Pancreas (tissue), 10 donors: ENCODE data around the gene HSD3B1. TPM values are rescaled to one million over a fixed set of nuclear protein-coding genes. Genes with fewer than 3 reads are reported as not detected.

Experiments used
- ATAC-seq, 4 donors: fragments of 200-7000 bp; cut with Tn5 transposase; one replicate each; pipeline versions ENCODE4 v1.8.0 to v1.9.1; 2020; ENCODE audit warnings: mild to moderate bottlenecking in 4 of 4, moderate library complexity in 4 of 4
- DNase-seq, 6 donors: peaks; one replicate each; pipeline ENCODE4 v3.0.0-alpha.2; 2020
- FAIRE-seq: peaks from 2 replicates; lab custom pipeline; 2012; peaks lifted over from hg19 to GRCh38; lab: Jason Lieb, UNC
- H3K27ac ChIP-seq, 4 donors: fragments of 200-600 bp; sonication (generic); 1 replicate in 3 of 4; 2 replicates in 1 of 4; pipeline versions ENCODE4 v1.5.0 to v1.8.0; 2020
- H3K27me3 ChIP-seq, 4 donors: fragments of 200-600 bp; one replicate each; pipeline ENCODE4 v1.8.0; 2021
- H3K36me3 ChIP-seq, 3 donors: fragments of 200-600 bp; sonication (generic) in 1 of 3; one replicate each; pipeline versions ENCODE4 v1.5.0 to v1.8.0; 2020 to 2021
- H3K4me1 ChIP-seq, 3 donors: fragments of 200-600 bp; one replicate each; pipeline ENCODE4 v1.8.0; 2021
- H3K4me3 ChIP-seq, 4 donors: fragments of 200-600 bp; sonication (generic) in 2 of 4; one replicate each; pipeline versions ENCODE4 v1.5.0 to v1.8.0; 2020 to 2021
- H3K9me3 ChIP-seq, 4 donors: fragments of 200-600 bp; one replicate each; pipeline ENCODE4 v1.8.0; 2021
- CTCF ChIP-seq, 4 donors: fragments of 200-600 bp; sonication (generic) in 3 of 4; IDR thresholded peaks; one replicate each; pipeline versions ENCODE4 v1.5.0 to v1.8.0; 2021; ENCODE audit warnings: antibody characterized with exemption in 4 of 4
- WGBS, 2 donors: extraction: QIAGEN DNeasy Blood & Tissue Kit; methylation state at CpG; one replicate each; pipeline ENCODE4 v1.1.7; 2013; 5-methylcytosine and 5-hydroxymethylcytosine counted together
- intact Hi-C, 3 donors: fragments of 100-400 bp; cut with DNase I; formaldehyde crosslinking; loops; one replicate each; pipeline versions ENCODE4 v1.11.1 to v1.14.2; 2022
- polyA plus RNA-seq, 2 donors: library from polyadenylated mRNA; stranded (reverse); fragments of 200-250 nt; gene quantifications; one replicate each; pipeline ENCODE4 v1.2.3, GENCODE V29; 2013
- total RNA-seq, 6 donors: library from RNA; stranded (reverse); fragmentation: NEBNext Ultra II Directional in 4 of 6; extraction: Animal tissue kit (Norgen Biotek cat#: 25700) in 4 of 6; gene quantifications; one replicate each; pipeline versions ENCODE4 v1.2.1 to v1.2.4, GENCODE V29; 2021 to 2023
- donor health status: healthy with polysubstance abuse.
- donor health status: DM: no; HTN: no; CAD: no; lungs with moderate emphysema.
- donor health status: DM: no; HTN: no; CAD: no.
- donor health status: control.
- donor health status: control.
- donor health status: Bipolar disorder and iron deficiency.
- donor health status: DM: yes; HTN: yes; CAD: no.
- donor health status: DM: no; HTN: no; CAD: no.
- donor health status: DM: no; HTN: no; CAD: no.
- donor health status: DM: yes; HTN: yes; CAD: no.

Gene HSD3B1
- total RNA-seq (not detected), polyA plus RNA-seq (not detected)

- DNase-seq, result no peak
- Histone ChIP-seq H3K36me3 (no peaks in the 10 kb centered on the region), H3K4me3 (no peak within 1 kb of the TSS), H3K4me1 (no peaks in the 10 kb centered on the region), H3K9me3 (no peaks in the 10 kb centered on the region), H3K27ac (no peak within 1 kb of the TSS), H3K27me3 (no peaks in the 10 kb centered on the region)
- no peak for FAIRE-seq
- no peak for ATAC-seq
- TF ChIP-seq CTCF (IDR thresholded peaks at IDR 0.05), result no peak
- 77 to 84% methylated on average over 1 of the region's 1 CpG for WGBS, 2 donors
- intact Hi-C loops, result no loop called here
Observed at GRCh38 chr1:119506941-119507340, at the start of gene HSD3B1. TSS of gene HSD3B1 (plus strand) at chr1:119507210. CDS start at chr1:119507477, 267 bp downstream.

GRCh38 chr1:119462964-119463363 lies 44.0 kb upstream of the HSD3B1 start:
- no peak for FAIRE-seq
- WGBS, 2 donors, result 77 to 81% methylated on average over 2 of the region's 2 CpGs
- Histone ChIP-seq H3K36me3 (no peaks in the 10 kb centered on the region), H3K4me3 (no peak overlapping the region), H3K9me3 (no peaks in the 10 kb centered on the region), H3K27me3 (no peaks in the 10 kb centered on the region), H3K27ac (no peak overlapping the region), H3K4me1 (no peaks in the 10 kb centered on the region)
- intact Hi-C loops, result no loop called here
- no peak for ATAC-seq
- no peak for DNase-seq
- TF ChIP-seq CTCF (IDR thresholded peaks at IDR 0.05), result no peak

GRCh38 chr1:119463569-119463968 lies 43.4 kb upstream of the HSD3B1 start:
- ATAC-seq, result no peak
- no peak for FAIRE-seq
- no peaks in the 10 kb centered on the region for H3K4me1 ChIP-seq

GRCh38 chr1:119466445-119466844 lies 40.6 kb upstream of the HSD3B1 start:
- intact Hi-C loops, result no loop called here
- H3K27ac ChIP-seq, result no peak overlapping the region
- H3K27me3 ChIP-seq, result no peaks in the 10 kb centered on the region
- DNase-seq (no peak), FAIRE-seq (no peak), ATAC-seq (no peak)
- 69 to 70% methylated on average over 2 of the region's 2 CpGs for WGBS, 2 donors
- H3K4me3 ChIP-seq, result no peak overlapping the region
- H3K9me3 ChIP-seq, result no peaks in the 10 kb centered on the region
- no peak for TF ChIP-seq CTCF (IDR thresholded peaks at IDR 0.05)
- no peaks in the 10 kb centered on the region for H3K36me3 ChIP-seq
- H3K4me1 ChIP-seq, result no peaks in the 10 kb centered on the region

More at GRCh38 chr1:119463569-119463968, 43.4 kb upstream of the HSD3B1 start:
- no peak for TF ChIP-seq CTCF (IDR thresholded peaks at IDR 0.05)
- 63 to 75% methylated on average over 2 of the region's 2 CpGs for WGBS, 2 donors
- Histone ChIP-seq H3K4me3 (no peak overlapping the region), H3K27me3 (no peaks in the 10 kb centered on the region), H3K9me3 (no peaks in the 10 kb centered on the region), H3K27ac (no peak overlapping the region), H3K36me3 (no peaks in the 10 kb centered on the region)
- DNase-seq, result no peak
- intact Hi-C loops, result no loop called here

DNA sequence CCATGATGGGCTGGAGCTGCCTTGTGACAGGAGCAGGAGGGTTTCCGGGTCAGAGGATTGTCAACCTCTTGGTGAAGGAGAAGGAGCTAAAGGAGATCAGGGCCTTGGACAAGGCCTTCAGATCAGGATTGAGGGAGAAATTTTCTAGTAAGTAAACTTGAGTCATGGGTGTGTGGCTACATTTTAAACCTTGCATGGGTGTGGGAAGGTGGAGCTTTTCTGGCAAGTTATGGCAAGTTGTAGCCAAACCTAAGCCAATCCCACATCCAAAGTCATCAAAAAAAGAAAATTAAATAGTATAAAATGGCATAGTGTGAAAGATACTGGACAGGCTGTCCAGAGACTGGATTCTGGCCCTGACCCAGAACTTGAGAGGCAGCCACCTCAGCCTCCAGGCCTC lies 39.8 kb upstream of the HSD3B1 start:
- 92 to 96% methylated on average over 1 of the region's 1 CpG for WGBS, 2 donors
- H3K27me3 ChIP-seq, result no peaks in the 10 kb centered on the region
- H3K9me3 ChIP-seq, result no peaks in the 10 kb centered on the region
- no peak overlapping the region for H3K27ac ChIP-seq
- FAIRE-seq (no peak), DNase-seq (no peak), ATAC-seq (no peak)
- no peak for TF ChIP-seq CTCF (IDR thresholded peaks at IDR 0.05)
- no peaks in the 10 kb centered on the region for H3K36me3 ChIP-seq
- intact Hi-C loops, result no loop called here
- no peak overlapping the region for H3K4me3 ChIP-seq
- no peaks in the 10 kb centered on the region for H3K4me1 ChIP-seq
